GM21423 (cell line): ENCODE measurements around the gene BBS7.

Source experiments
- ATAC-seq: cut with Tn5 transposase; IDR thresholded peaks from one replicate; pipeline ENCODE4 v1.9.1; 2021; ENCODE audit warnings: mild to moderate bottlenecking, moderate library complexity; ENCODE audit not compliant: unreplicated experiment

Gene BBS7

DNA sequence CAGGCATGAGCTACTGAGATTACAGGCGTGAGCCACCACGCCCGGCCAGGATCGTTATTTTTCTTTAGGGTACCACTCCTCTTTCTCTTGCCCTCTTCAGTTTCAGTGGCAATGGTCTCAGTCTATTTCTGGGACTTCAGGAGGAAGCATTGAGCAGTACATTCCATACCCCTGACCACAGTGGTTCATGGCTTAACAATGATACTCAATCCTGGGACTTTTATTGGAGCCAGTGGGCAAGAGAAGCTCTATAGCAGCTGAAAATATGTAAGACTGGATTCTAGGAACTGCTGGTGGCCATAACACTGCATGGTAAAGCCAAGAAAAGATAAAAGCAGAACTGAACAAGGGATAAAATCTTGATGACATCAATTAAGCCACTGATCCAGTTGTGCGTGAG is 40.8 kb downstream of the BBS7 start:
- no peak for ATAC-seq

DNA sequence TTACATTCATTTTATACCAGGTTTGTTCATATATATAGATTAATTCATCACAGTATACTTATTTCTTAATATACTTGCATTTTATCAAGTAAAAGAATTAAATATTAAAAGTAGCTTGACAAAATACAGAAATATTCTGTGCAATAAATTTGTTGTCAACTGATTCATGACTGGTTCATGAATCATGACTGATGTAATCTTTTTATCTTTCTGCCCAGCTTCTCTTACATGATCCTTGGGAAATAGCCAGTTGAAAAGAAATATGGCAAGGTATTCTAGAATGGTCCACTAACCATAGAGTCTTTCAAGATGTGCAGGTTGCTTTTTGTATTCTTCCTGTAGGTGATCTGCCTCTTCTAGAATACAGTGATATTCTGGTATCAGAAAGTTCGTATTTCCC is 42.4 kb downstream of the BBS7 start:
- no peak for ATAC-seq

- ATAC-seq, result no peak
Measured at GRCh38 chr4:121824950-121825349, 45.3 kb downstream of the BBS7 start.

GRCh38 chr4:121824171-121824527 is 46.1 kb downstream of the BBS7 start:
- ATAC-seq, result no peak

GRCh38 chr4:121823505-121824170 is 46.6 kb downstream of the BBS7 start, which contains the start of gene CCNA2:
TSS of gene CCNA2 (minus strand) at chr4:121823883. CDS start at chr4:121823628, 255 bp downstream.
- peak; percentile 92 for ATAC-seq

DNA sequence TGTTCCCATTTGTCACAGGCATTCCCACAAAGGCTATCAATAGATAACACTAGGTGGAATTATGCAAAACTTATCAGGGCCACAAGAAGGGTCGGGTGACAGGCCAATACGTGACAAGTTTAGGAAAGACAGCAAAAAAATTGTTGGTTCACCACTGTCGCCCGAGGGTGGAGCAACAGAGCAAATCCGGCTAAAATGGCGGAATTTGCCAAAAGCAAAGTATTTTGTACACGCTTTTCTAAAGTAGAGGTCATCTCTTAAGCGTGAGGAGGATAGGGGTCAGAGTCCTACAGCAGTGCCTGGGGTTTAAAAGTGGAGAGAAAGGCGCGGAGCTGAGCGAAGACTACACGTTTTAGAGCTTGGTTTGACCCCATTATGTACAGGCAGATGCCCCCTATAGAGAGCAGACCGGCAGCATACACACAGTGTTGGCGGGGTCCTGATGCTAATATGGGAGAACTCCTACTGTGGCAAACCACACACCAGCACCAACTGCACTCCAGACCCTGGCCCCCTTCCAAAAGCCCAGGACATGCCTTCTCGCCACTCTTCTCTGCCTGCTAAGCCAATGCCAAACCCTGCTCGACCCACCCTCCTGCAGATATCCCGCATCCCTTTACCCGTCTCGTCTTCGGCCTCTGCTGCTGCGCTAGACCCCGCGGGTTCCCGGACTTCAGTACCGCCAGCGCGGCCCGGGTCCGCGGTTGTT is 47.3 kb downstream of the BBS7 start:
- ATAC-seq, result peak; percentile 36

DNA sequence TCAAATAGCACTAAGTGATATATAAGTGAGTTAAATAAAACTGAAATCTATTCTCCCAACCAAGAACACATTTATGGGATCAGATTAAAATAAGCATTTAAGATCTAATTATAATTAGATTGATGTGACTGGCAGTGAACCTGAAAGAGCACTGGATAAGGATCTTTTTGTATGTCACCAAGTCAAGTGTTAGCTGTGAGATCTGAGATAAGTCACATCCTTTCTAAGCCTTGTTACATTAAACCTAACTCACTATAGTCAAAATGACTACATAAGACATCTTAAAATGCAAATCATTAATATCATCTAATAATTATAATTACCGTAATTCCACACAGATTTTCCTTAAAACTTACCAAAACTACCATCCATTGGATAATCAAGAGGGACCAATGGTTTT is 48.2 kb downstream of the BBS7 start:
- ATAC-seq, result no peak

GRCh38 chr4:121819216-121819965 is 50.9 kb downstream of the BBS7 start:
- no peak for ATAC-seq

- no peak for ATAC-seq
Measured at GRCh38 chr4:121818215-121818614, 52.1 kb downstream of the BBS7 start.

- no peak for ATAC-seq
Measured at GRCh38 chr4:121817701-121818100, 52.6 kb downstream of the BBS7 start.

DNA sequence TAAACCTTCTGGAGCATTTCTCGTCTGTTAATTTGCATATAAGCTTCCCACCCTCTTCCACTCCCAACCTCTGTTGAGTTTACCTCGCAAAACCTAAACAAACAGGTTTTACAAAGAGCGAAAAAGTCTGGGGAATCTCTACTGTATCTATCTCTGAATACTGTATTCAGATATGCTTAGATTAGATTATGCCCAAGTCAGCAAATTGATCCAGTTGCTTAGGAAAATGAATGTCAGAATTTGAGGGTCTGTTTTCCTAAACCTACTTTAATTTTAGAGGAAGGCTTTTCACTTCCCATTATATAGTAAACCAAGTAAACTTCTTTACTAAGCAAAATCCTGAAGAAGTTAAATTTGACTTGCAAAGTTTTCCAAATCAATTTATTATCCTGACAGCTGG is 53.3 kb downstream of the BBS7 start:
- ATAC-seq, result no peak

DNA sequence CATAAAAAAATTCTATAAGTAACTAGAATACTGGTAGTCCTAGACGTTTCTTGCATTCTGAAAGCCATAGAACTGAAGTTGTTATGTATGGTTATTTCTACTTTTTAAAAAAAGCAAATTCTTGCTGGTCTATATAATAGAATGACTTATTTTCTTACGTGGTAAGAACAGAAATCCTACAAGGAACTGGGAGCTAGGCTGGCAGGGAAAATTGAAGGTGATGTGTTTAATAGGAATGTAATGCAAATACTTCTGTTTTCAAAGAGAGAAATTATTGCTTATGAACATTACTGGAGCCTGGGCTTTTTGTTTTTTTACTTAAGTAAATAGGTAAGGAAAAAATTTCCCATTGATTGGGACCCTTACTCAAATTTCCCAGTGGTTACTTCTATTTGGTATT is 55.5 kb downstream of the BBS7 start:
- no peak for ATAC-seq

DNA sequence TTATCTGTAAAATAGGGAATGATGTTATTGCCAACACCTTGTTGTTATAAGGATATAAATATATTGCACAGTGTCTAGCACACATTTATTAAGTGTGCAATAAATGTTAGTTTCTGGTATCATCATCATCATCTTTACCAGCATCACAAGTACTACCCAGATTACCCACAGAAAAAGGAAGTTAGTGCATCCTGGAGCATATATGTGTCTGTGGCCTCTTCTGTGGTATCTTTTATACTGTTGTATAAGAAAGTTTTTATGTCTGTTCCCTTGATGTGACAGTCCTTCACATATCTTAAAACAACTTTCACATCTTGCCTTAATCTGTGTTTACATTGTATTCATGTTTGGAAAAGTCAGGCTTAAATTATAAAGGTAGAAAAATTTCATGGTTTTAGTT is 59.2 kb downstream of the BBS7 start:
- ATAC-seq, result no peak

DNA sequence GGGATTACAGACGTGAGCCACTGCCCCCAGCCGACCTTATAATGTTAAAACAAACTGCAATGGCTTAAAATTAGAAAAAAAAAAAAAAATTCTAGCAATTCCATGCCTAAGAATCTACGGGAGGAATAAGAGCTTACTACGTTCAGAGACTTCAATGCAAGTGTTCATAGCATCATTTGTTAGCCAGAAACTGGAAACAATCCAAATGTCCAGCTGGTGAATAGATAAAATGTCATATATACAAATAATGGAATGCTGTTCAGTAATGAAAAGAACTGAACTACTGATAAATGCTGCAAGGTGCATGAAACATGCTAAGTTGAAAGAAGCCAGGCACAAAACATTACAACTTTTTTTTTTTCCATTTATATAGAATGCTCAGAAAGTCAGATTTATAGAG is 63.9 kb downstream of the BBS7 start:
- ATAC-seq, result no peak

- ATAC-seq, result no peak
Measured at GRCh38 chr4:121801715-121802075, 68.6 kb downstream of the BBS7 start.

DNA sequence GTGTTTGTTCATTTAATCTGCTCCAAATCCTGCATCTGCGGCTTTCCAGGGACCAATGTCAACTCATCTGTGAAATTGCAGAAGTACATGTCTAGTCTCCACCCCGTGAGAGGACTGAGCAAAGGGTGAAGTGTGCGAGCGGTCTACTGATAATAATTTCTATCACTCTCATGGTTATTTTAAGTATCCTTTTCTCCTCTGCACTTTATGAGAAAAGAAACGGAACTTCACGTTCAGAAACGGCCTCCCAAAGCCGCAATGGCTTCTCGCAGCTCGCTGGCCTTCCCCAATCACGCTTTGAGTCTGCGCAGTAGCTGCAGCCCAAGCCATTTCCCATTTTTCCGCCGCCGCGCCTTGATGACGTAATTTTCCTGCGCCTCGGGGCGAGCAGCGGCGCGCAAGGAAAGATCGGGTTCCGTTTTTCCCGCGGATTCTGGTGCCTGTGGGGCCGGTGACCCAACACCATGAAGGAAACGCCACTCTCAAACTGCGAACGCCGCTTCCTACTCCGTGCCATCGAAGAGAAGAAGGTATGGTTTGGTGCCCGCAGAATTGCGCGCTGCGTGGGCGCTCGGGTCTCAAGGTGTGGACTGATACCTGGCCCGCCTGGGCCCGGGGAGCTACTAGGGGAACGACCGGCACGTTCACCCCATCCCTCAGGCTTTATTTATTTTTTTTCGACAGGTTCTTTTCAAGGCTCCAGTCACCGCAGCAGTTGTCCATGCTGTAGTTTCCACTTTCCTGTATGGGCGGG is 69.1 kb downstream of the BBS7 start, which contains the start of gene EXOSC9:
TSS of gene EXOSC9 (plus strand) at position 363 of the 754 bp plus-strand sequence. CDS start at position 465, 102 bp downstream.
- ATAC-seq, result peak; percentile 86

DNA sequence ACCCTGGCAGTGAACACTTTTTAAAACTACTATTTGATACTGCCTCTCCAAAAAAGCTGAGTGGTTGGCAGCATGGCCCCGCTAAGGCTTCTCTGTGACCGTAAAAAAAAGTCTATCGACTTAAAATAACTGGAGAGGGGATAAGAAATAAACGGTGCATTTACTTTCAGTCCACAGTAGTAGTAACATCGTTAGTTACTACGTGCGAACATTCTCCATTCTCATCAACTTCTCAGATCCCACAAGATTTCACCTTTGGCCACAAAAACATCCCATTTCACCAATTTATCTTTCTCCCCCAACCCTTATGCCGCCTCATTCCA is 69.7 kb downstream of the BBS7 start:
- peak; percentile 29 for ATAC-seq

DNA sequence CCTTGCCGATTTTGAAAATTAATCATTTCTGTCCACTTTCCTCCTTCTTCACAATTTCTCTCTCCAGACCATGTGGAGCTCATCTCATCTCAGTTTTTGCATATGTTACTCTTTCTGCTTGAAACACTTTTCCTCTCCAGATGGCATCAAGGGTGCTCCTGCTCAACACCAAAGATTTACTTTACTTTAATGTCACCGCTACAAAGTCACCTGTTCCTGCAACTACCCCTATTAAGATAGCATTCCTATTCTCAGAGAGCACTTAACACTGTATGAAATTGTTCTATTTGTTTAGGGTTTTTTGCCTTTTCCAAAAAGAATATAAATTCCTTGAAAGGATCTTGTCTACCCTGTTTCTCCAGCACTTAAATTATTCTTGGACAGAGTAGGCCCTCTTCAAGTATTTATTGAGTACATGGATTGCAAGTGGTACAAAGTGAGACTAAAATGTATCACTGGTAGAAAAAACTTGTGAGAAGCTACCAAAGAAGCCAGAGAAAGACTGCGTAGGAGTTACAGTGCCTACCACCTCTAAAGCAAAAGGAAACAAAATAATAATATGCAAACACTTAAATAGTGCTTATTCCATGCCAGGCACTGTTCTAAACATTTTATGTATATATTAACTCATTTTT is 70.3 kb downstream of the BBS7 start:
- no peak for ATAC-seq

GRCh38 chr4:121799208-121799823 is 71.0 kb downstream of the BBS7 start:
- no peak for ATAC-seq

DNA sequence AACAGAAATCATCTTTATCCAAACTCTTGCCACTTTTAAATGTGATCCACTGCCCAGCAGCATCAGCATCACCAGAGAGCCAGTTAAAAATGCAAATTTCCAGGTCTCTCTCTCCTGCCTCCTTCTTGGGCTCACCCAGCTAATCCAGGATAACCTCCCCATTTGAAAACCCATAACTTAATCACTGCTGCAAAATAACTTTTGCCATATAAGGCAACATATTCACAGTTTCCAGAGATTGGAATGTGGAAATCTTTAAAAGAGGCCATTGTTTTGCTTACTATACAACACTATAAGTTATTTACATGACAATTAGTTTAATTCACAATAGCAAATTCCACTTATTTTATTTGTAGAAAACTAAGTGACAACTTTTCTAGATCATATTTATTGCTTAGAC is 74.0 kb downstream of the BBS7 start:
- no peak for ATAC-seq
